ENCODE data around the gene CFDP1.

- TF ChIP-seq CHD2 (IDR thresholded peaks at IDR 0.05; ENCODE audit: low read length, partially characterized antibody) (no peak), CEBPB (IDR thresholded peaks at IDR 0.05) (no peak), CTCF (IDR thresholded peaks at IDR 0.05) (no peak), POLR2A (IDR thresholded peaks at IDR 0.05; ENCODE audit: low read length) (no peak), PHF8 (IDR thresholded peaks at IDR 0.05; ENCODE audit: borderline replicate concordance, low read depth) (no peak), MAX (IDR thresholded peaks at IDR 0.05) (no peak), BHLHE40 (IDR thresholded peaks at IDR 0.05; ENCODE audit: low read depth, low read length) (no peak), ESRRA (IDR thresholded peaks at IDR 0.05; ENCODE audit: borderline replicate concordance, low read length) (no peak), REST (IDR thresholded peaks at IDR 0.05) (no peak)
These were observed 117.6 kb downstream of the CFDP1 start for GRCh38 chr16:75315539-75316306.
